ENCODE data around the gene SECTM1.

SECTM1 gene

GRCh38 chr17:82327289-82327688 lies 6.3 kb downstream of the SECTM1 start:
- H4K20me1 ChIP-seq (ENCODE audit: control insufficient read depth, insufficient read depth, low read depth, low read length): no peaks in the 10 kb centered on the region
- no peaks in the 10 kb centered on the region for H3K9me3 ChIP-seq (ENCODE audit: control insufficient read depth, insufficient read depth, low read length)
- no peak overlapping the region for H3K4me2 ChIP-seq (ENCODE audit: low read length)
- peaks cover 32% of the 10 kb centered on the region for H3K27me3 ChIP-seq (ENCODE audit: control insufficient read depth, low read length)
- H3K27ac ChIP-seq (ENCODE audit: low read depth, low read length): no peak overlapping the region
- H3K4me1 ChIP-seq (ENCODE audit: control insufficient read depth, low read length): peaks cover 6% of the 10 kb centered on the region; the same call in 1 of the 2 replicates
- H3F3A ChIP-seq (ENCODE audit: control insufficient read depth, insufficient read depth): no peaks in the 10 kb centered on the region
- H3K79me2 ChIP-seq (ENCODE audit: control insufficient read depth, low read length): no peaks in the 10 kb centered on the region
- TF ChIP-seq EZH2phosphoT487 (IDR thresholded peaks at IDR 0.05; ENCODE audit: borderline replicate concordance, low read length) (no peak), CTCF (IDR thresholded peaks at IDR 0.05; ENCODE audit: low read depth, low read length, poor library complexity, severe bottlenecking) (no peak)
- no peak overlapping the region for H3K4me3 ChIP-seq (ENCODE audit: low read length)
- H3K36me3 ChIP-seq (ENCODE audit: control insufficient read depth, low read length): no peaks in the 10 kb centered on the region
- no peaks in the 10 kb centered on the region for H3K9me2 ChIP-seq (replicated peaks; ENCODE audit: control insufficient read depth, low read length)

GRCh38 chr17:82325286-82326180 lies 8.0 kb downstream of the SECTM1 start:
- Histone ChIP-seq H3K27ac (ENCODE audit: low read depth, low read length) (no peak overlapping the region), H4K20me1 (ENCODE audit: control insufficient read depth, insufficient read depth, low read depth, low read length) (no peaks in the 10 kb centered on the region), H3K4me1 (ENCODE audit: control insufficient read depth, low read length) (peaks cover 5% of the 10 kb centered on the region; the same call in 1 of the 2 replicates), H3K9me3 (ENCODE audit: control insufficient read depth, insufficient read depth, low read length) (no peaks in the 10 kb centered on the region), H3K9me2 (replicated peaks; ENCODE audit: control insufficient read depth, low read length) (no peaks in the 10 kb centered on the region), H3K79me2 (ENCODE audit: control insufficient read depth, low read length) (no peaks in the 10 kb centered on the region), H3K27me3 (ENCODE audit: control insufficient read depth, low read length) (peaks cover 17% of the 10 kb centered on the region), H3K36me3 (ENCODE audit: control insufficient read depth, low read length) (no peaks in the 10 kb centered on the region), H3K4me3 (ENCODE audit: low read length) (no peak overlapping the region), H3F3A (ENCODE audit: control insufficient read depth, insufficient read depth) (no peaks in the 10 kb centered on the region), H3K4me2 (ENCODE audit: low read length) (no peak overlapping the region)
- TF ChIP-seq CTCF (IDR thresholded peaks at IDR 0.05; ENCODE audit: low read depth, low read length, poor library complexity, severe bottlenecking): no peak
- no peak for TF ChIP-seq EZH2phosphoT487 (IDR thresholded peaks at IDR 0.05; ENCODE audit: borderline replicate concordance, low read length)

GRCh38 chr17:82324566-82325285 lies 8.8 kb downstream of the SECTM1 start:
- Histone ChIP-seq H3K4me1 (ENCODE audit: control insufficient read depth, low read length) (no peaks in the 10 kb centered on the region), H3K9me2 (replicated peaks; ENCODE audit: control insufficient read depth, low read length) (no peaks in the 10 kb centered on the region), H3K36me3 (ENCODE audit: control insufficient read depth, low read length) (no peaks in the 10 kb centered on the region), H3K9me3 (ENCODE audit: control insufficient read depth, insufficient read depth, low read length) (peaks cover 5% of the 10 kb centered on the region; the same call in 1 of the 2 replicates), H3K27me3 (ENCODE audit: control insufficient read depth, low read length) (peaks cover 9% of the 10 kb centered on the region), H3K4me2 (ENCODE audit: low read length) (no peak overlapping the region), H3F3A (ENCODE audit: control insufficient read depth, insufficient read depth) (peaks cover under 1% of the 10 kb centered on the region; the same call in 1 of the 2 replicates), H4K20me1 (ENCODE audit: control insufficient read depth, insufficient read depth, low read depth, low read length) (no peaks in the 10 kb centered on the region), H3K79me2 (ENCODE audit: control insufficient read depth, low read length) (no peaks in the 10 kb centered on the region), H3K27ac (ENCODE audit: low read depth, low read length) (no peak overlapping the region), H3K4me3 (ENCODE audit: low read length) (no peak overlapping the region)
- TF ChIP-seq CTCF (IDR thresholded peaks at IDR 0.05; ENCODE audit: low read depth, low read length, poor library complexity, severe bottlenecking): no peak
- TF ChIP-seq EZH2phosphoT487 (IDR thresholded peaks at IDR 0.05; ENCODE audit: borderline replicate concordance, low read length): no peak

Measured in DOHH2 (cell line).